GM12878 (cell line): ENCODE data around the gene FAM20B.

ENCODE experiments used
- BHLHE40 ChIP-seq, 2 experiments: fragments of 450-650 bp in 1 of 2; IDR thresholded peaks; 2 replicates each; pipeline ENCODE4 v1.6.1; 2011 to 2017; ENCODE audit warnings: low read depth in 2 of 2, borderline replicate concordance in 1 of 2, improper control_type of control experiment in 1 of 2, low read length in 1 of 2, mild to moderate bottlenecking in 1 of 2
- CHD2 ChIP-seq: IDR thresholded peaks from 2 replicates; pipeline ENCODE4 v1.6.1; 2011; ENCODE audit warnings: low read depth, low read length, improper control_type of control experiment, borderline replicate concordance
- EZH2 ChIP-seq: IDR thresholded peaks from 2 replicates; pipeline ENCODE4 v1.6.1; 2012; ENCODE audit warnings: low read depth, mild to moderate bottlenecking, control low read depth, inconsistent platforms, low read length, borderline replicate concordance; ENCODE audit not compliant: control insufficient read depth
- FOXM1 ChIP-seq: IDR thresholded peaks from 2 replicates; pipeline ENCODE4 v1.6.1; 2012; ENCODE audit warnings: low read depth, mild to moderate bottlenecking, inconsistent platforms, low read length, moderate library complexity
- NR2F1 ChIP-seq: fragments of 450-650 bp; conservative IDR thresholded peaks from 2 replicates; pipeline ENCODE4 v1.6.1; 2017; ENCODE audit warnings: mild to moderate bottlenecking
- POLR2A ChIP-seq: IDR thresholded peaks from 2 replicates; pipeline ENCODE4 v1.6.1; 2011; ENCODE audit warnings: low read depth, mild to moderate bottlenecking, low read length
- POLR2AphosphoS5 ChIP-seq: IDR thresholded peaks from 2 replicates; pipeline ENCODE4 v1.6.1; 2011; ENCODE audit warnings: mild to moderate bottlenecking, low read length, inconsistent platforms
- SREBF1 ChIP-seq: IDR thresholded peaks from 2 replicates; pipeline ENCODE4 v1.6.1; 2012; ENCODE audit warnings: mild to moderate bottlenecking, low read length
- SUZ12 ChIP-seq: fragments of 200-600 bp; sonication (generic); IDR thresholded peaks from one replicate; pipeline ENCODE4 v1.6.1; 2018; ENCODE audit warnings: antibody characterized with exemption, mild to moderate bottlenecking; ENCODE audit not compliant: unreplicated experiment
- TAF1 ChIP-seq: IDR thresholded peaks from 2 replicates; pipeline ENCODE4 v1.6.1; 2011; ENCODE audit warnings: mild to moderate bottlenecking, low read depth, low read length, borderline replicate concordance
- YY1 ChIP-seq: IDR thresholded peaks from 2 replicates; pipeline ENCODE4 v1.6.1; 2011; ENCODE audit warnings: low read depth, mild to moderate bottlenecking, low read length
- TF ChIP-seq, protein P1 (sequence below), 3 experiments: IDR thresholded peaks in 2 of 3; conservative IDR thresholded peaks in 1 of 3; 2 replicates each; pipeline ENCODE4 v1.5.1; 2011; ENCODE audit warnings: low read depth in 3 of 3, low read length in 3 of 3, mild to moderate bottlenecking in 3 of 3, control low read depth in 2 of 3, moderate library complexity in 2 of 3, inconsistent platforms in 1 of 3, mixed read lengths in 1 of 3; ENCODE audit not compliant: control insufficient read depth in 2 of 3, insufficient read depth in 1 of 3; ENCODE audit errors: extremely low read depth in 1 of 3

DNA sequence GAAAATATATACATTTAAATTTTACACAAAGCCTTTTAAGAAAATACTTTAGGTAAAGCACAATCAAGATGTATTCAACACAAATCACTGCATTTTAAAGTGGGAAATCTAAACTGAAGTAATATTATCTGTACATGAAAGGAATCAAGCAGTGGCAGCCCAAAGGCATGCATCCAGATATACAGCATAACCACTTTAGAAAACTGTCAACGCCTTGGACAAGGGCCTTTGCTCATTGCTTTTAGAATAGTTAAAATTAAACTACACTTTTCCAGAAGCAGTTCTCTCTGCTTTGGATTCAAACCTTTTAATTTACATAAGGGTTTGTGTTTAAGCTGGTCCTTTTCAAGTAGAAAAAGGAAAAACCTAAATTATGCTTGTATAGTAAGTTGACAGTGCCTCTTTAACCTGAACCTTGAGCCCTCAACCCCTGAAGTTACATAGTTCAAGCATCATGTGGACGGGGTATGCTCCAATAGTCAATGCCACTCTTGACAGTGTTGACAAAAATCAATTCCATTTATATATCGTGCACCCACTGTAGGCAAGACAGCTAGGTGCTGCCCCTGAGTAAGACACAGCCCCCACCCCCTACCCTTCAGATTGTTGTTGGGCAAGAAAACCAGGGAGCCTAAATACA is 79.0 kb downstream of the FAM20B start:
- TF ChIP-seq FOXM1, result no peak
- no peak for TF ChIP-seq POLR2AphosphoS5
- TF ChIP-seq, protein P1, sequence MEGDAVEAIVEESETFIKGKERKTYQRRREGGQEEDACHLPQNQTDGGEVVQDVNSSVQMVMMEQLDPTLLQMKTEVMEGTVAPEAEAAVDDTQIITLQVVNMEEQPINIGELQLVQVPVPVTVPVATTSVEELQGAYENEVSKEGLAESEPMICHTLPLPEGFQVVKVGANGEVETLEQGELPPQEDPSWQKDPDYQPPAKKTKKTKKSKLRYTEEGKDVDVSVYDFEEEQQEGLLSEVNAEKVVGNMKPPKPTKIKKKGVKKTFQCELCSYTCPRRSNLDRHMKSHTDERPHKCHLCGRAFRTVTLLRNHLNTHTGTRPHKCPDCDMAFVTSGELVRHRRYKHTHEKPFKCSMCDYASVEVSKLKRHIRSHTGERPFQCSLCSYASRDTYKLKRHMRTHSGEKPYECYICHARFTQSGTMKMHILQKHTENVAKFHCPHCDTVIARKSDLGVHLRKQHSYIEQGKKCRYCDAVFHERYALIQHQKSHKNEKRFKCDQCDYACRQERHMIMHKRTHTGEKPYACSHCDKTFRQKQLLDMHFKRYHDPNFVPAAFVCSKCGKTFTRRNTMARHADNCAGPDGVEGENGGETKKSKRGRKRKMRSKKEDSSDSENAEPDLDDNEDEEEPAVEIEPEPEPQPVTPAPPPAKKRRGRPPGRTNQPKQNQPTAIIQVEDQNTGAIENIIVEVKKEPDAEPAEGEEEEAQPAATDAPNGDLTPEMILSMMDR (IDR thresholded peaks at IDR 0.05 in 2 of 3, conservative IDR thresholded peaks at IDR 0.05 in 1 of 3; ENCODE audit: control insufficient read depth in 2 of 3, extremely low read depth in 1 of 3, insufficient read depth in 1 of 3, low read depth in 3 of 3, low read length in 3 of 3), result no peak
- TF ChIP-seq YY1, result no peak
- no peak for TF ChIP-seq NR2F1
- TF ChIP-seq BHLHE40 (IDR thresholded peaks at IDR 0.05; ENCODE audit: borderline replicate concordance in 1 of 2, low read depth in 2 of 2, low read length in 1 of 2), result no peak
- TF ChIP-seq EZH2, result no peak
- no peak for TF ChIP-seq TAF1
- TF ChIP-seq POLR2A, result no peak
- TF ChIP-seq CHD2, result no peak
- no peak for TF ChIP-seq SUZ12
- TF ChIP-seq SREBF1, result no peak
